ENCODE measurements around the gene SPEN. TPM values are rescaled to one million over a fixed set of nuclear protein-coding genes. Genes with fewer than 3 reads are reported as not detected.
A peak's percentile ranks its signal among the peaks of the same experiment; 100 is the strongest.

SPEN gene
- total and polyA plus RNA-seq, 9 of the 15 experiments (the other 6 are each of a cell fraction or from before 2014, with no cell fraction given), result 5.7 to 87.5 (median 27.2) TPM

DNA sequence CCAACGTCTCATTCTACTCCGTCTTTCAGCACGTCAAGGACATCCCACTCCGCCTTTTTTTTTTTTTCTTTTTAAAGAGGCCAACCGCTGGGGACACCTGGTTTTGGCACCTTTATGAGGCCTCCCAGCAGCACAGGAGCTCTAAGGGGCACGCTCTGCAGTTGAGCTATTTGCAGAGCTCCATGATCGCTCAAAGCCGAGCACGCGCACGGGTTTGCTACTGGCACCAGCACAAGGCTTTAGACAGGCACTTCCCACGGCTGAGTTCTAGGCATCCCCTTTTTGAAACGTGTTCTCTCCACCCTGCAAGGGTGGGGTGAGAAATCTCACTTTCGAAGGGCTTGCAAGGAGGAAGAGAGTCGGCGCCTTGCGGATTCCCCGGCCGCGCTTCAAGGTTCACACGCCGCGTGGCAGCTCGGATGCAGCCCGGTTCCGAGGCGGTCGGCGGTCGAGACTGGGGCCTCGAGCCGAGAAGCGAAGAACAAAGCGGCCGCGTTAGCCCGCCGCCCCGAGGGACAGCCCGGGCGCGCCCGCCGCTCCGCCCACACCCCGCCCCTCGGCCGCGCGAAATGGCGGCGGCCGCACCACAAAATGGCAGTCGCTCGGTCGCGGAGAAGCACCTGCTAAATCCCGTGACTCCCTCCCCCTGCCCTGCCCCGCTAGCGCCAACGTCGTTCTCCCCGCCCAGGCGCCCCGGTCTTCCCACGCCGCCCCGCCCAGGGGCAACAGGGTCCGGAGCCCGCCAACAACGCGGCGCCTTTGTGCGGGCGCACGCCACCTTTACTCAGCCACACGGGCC is 12.9 kb upstream of the SPEN start (continued):
- TF ChIP-seq, protein P1, sequence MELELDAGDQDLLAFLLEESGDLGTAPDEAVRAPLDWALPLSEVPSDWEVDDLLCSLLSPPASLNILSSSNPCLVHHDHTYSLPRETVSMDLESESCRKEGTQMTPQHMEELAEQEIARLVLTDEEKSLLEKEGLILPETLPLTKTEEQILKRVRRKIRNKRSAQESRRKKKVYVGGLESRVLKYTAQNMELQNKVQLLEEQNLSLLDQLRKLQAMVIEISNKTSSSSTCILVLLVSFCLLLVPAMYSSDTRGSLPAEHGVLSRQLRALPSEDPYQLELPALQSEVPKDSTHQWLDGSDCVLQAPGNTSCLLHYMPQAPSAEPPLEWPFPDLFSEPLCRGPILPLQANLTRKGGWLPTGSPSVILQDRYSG (tag; conservative IDR thresholded peaks at IDR 0.05; ENCODE audit: low read depth), result no peak
- TF ChIP-seq TARDBP (IDR thresholded peaks at IDR 0.05), result peak; percentile 83
- TF ChIP-seq SMARCB1 (IDR thresholded peaks at IDR 0.05; ENCODE audit: insufficient read length, low read depth), result no peak
- TF ChIP-seq ERF (CRISPR knock-in tag; IDR thresholded peaks at IDR 0.05), result peak; percentile 93

DNA sequence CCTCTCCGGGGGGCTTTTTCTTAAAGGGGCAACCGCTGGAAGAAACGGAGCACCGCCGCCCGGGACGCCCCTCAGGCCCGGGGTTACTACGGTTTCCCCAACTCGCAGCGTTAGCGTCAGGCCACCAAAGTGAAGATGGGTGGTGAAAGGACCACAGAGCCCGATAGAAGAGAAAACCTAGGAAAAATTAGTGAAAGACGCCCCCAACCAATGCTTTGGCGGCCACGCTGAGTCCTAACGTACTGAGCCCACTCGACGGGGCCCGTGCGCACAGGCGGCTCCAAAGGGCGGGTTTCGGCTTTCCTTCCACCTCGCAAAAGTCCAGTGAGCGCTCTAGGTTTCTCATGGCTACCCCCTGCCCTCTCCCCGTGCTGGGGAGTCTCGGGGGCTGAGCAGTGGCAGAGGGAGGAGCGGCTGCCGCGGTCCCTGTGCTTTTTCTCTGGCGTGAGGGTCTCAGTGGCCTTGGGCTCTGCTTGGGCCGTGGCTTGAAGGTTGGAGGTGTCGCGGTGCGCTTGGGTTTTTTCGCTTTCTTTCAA is 12.2 kb upstream of the SPEN start:
- peak overlapping the region; percentile 65 for H3K4me3 ChIP-seq
- WGBS (ENCODE audit: insufficient coverage, low coverage, missing lambda C conversion rate), result under 1% methylated on average over 37 of the region's 37 CpGs
- ChIA-PET CTCF (ENCODE audit: low intra/inter-chr PET ratio) (interaction anchor here (0.6 kb wide), 1 partner anchor 118 kb away, joined by 4 read pairs; no protein-coding TSS in a partner anchor), POLR2A (interaction anchor here (0.7 to 4.5 kb wide), 9 partner anchors 9 to 106 kb away, joined by 3 to 133 read pairs (median 4); partner anchors contain the start of gene SPEN)
- H3K27me3 ChIP-seq (ENCODE audit: control insufficient read depth in 2 of 2, insufficient read depth in 2 of 2, low read length in 2 of 2), result no peaks in the 10 kb centered on the region
- peak overlapping the region; percentile 97 for H3K4me2 ChIP-seq (ENCODE audit: insufficient read depth, low read length)
- no peaks in the 10 kb centered on the region for H4K20me1 ChIP-seq (replicated peaks; ENCODE audit: control insufficient read depth, insufficient read depth, low read length)
- H3K36me3 ChIP-seq (ENCODE audit: control insufficient read depth, insufficient read depth, low read length), result no peaks in the 10 kb centered on the region
- in situ Hi-C loops (cut with MboI) (no loop called here), intact Hi-C loops (cut with micrococcal nuclease) (loop anchor here (1.0 to 10.0 kb wide), 3 partner anchors 14 to 310 kb away; partner anchors contain the start of genes CASP9 and DNAJC16)
- H3K9me1 ChIP-seq (ENCODE audit: control insufficient read depth, insufficient read depth, low read length), result no peaks in the 10 kb centered on the region
- TSS peak; percentile 35 for BruUV-seq (replicated peaks)
- H3K9me3 ChIP-seq (replicated peaks; ENCODE audit: control insufficient read depth, insufficient read depth, low read depth, low read length), result no peaks in the 10 kb centered on the region
- peaks cover 5 to 49% of the 10 kb centered on the region in 2 experiments for H3K4me1 ChIP-seq (replicated peaks in 1 of 2; ENCODE audit: control insufficient read depth in 2 of 2, insufficient read depth in 2 of 2, low read length in 2 of 2)
- peak; percentile 16 for ATAC-seq
- H3K9ac ChIP-seq (ENCODE audit: insufficient read depth in 1 of 2, low read depth in 2 of 2, low read length in 2 of 2), result peak overlapping the region; percentile 92 to 97
- peak overlapping the region; percentile 98 for H3K27ac ChIP-seq (ENCODE audit: extremely low read depth, low read depth, low read length)
- peak overlapping the region; percentile 57 for H2AFZ ChIP-seq (ENCODE audit: low read depth, low read length)
- no peak for FAIRE-seq
- peak in 1 of 4 experiments; percentile 35 for DNase-seq (ENCODE audit: extremely low read depth in 1 of 4, low spot score in 3 of 4)
- H3K79me2 ChIP-seq (ENCODE audit: control insufficient read depth, insufficient read depth, low read length), result peaks cover 55% of the 10 kb centered on the region
- no peak for TF ChIP-seq ELF1 (tag; IDR thresholded peaks at IDR 0.05)
- TF ChIP-seq ZC3H4 (CRISPR knock-in tag; IDR thresholded peaks at IDR 0.05; ENCODE audit: borderline replicate concordance), result peak; percentile 76; the same call in 1 of the 2 replicates
- no peak for TF ChIP-seq TCFL5 (CRISPR knock-in tag; conservative IDR thresholded peaks at IDR 0.05)
- TF ChIP-seq PRPF4 (IDR thresholded peaks at IDR 0.05; ENCODE audit: insufficient read depth, low read depth, low read length, poor library complexity, severe bottlenecking), result no peak
- TF ChIP-seq, protein P2, sequence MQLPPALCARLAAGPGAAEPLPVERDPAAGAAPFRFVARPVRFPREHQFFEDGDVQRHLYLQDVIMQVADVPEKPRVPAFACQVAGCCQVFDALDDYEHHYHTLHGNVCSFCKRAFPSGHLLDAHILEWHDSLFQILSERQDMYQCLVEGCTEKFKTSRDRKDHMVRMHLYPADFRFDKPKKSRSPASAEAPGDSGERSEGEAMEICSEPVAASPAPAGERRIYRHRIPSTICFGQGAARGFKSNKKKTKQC (CRISPR knock-in tag; IDR thresholded peaks at IDR 0.05), result peak; percentile 38
- TF ChIP-seq RFX1 (IDR thresholded peaks at IDR 0.05), result no peak
- TF ChIP-seq ELF4 (CRISPR knock-in tag; IDR thresholded peaks at IDR 0.05), result 0 out of 2 replicates have a peak, but pooled peaks have one; percentile 41
- TF ChIP-seq, protein P3, sequence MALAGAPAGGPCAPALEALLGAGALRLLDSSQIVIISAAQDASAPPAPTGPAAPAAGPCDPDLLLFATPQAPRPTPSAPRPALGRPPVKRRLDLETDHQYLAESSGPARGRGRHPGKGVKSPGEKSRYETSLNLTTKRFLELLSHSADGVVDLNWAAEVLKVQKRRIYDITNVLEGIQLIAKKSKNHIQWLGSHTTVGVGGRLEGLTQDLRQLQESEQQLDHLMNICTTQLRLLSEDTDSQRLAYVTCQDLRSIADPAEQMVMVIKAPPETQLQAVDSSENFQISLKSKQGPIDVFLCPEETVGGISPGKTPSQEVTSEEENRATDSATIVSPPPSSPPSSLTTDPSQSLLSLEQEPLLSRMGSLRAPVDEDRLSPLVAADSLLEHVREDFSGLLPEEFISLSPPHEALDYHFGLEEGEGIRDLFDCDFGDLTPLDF (CRISPR knock-in tag; IDR thresholded peaks at IDR 0.05), result no peak
- TF ChIP-seq PHF8 (IDR thresholded peaks at IDR 0.05; ENCODE audit: borderline replicate concordance, low read length), result peak; percentile 63; the same call in 1 of the 2 replicates

All from K562 (cell line).